H1 (cell line): ENCODE data around the gene WWC2. TPM values are rescaled to one million over a fixed set of nuclear protein-coding genes. Genes with fewer than 3 reads are reported as not detected.

Experiments
- CTCF ChIA-PET: fragments of 300-600 bp; sonication (Branson Sonifier 250); formaldehyde crosslinking; loops from one replicate; lab custom pipeline; 2021; ENCODE audit not compliant: partially characterized antibody; lab: Charles Lee
- POLR2A ChIA-PET: fragments of 300-600 bp; sonication (Branson Sonifier 250); formaldehyde crosslinking; loops from one replicate; lab custom pipeline; 2021; ENCODE audit warnings: inconsistent platforms; ENCODE audit not compliant: partially characterized antibody; lab: Charles Lee
- DNase-seq, 2 experiments: peaks; one replicate each; pipeline versions ENCODE4 v3.0.0 to v3.0.0-alpha.2; 2010 to 2022; ENCODE audit warnings: low spot score in 2 of 2, low read depth in 1 of 2, mixed read lengths in 1 of 2
- FAIRE-seq: peaks from 2 replicates; lab custom pipeline; 2011; peaks lifted over from hg19 to GRCh38; lab: Jason Lieb, UNC
- H2AFZ ChIP-seq: 2 replicates; pipeline ENCODE4 v1.8.1; 2012; ENCODE audit warnings: low read length, inconsistent platforms
- H2AK5ac ChIP-seq: 2 replicates; pipeline ENCODE4 v1.6.1; 2013; ENCODE audit warnings: low read depth, low read length
- H2BK120ac ChIP-seq: replicated peaks from 2 replicates; pipeline ENCODE3; 2013; ENCODE audit warnings: low read depth, low read length, inconsistent platforms
- H2BK12ac ChIP-seq: 2 replicates; pipeline ENCODE4 v1.6.1; 2013; ENCODE audit warnings: low read depth, low read length
- H2BK15ac ChIP-seq: 2 replicates; pipeline ENCODE4 v1.6.1; 2013; ENCODE audit warnings: low read length
- H2BK20ac ChIP-seq: 2 replicates; pipeline ENCODE4 v1.6.1; 2013; ENCODE audit warnings: low read length
- H2BK5ac ChIP-seq: 2 replicates; pipeline ENCODE4 v1.6.1; 2013; ENCODE audit warnings: low read depth, low read length
- H3K14ac ChIP-seq: 2 replicates; pipeline ENCODE4 v1.6.1; 2013; ENCODE audit warnings: inconsistent platforms; ENCODE audit not compliant: insufficient read length
- H3K18ac ChIP-seq: 2 replicates; pipeline ENCODE4 v1.6.1; 2013; ENCODE audit warnings: low read length; ENCODE audit errors: extremely low read depth
- H3K23ac ChIP-seq: 2 replicates; pipeline ENCODE4 v1.6.1; 2013; ENCODE audit warnings: inconsistent platforms; ENCODE audit not compliant: insufficient read length
- H3K23me2 ChIP-seq: 2 replicates; pipeline ENCODE4 v1.6.1; 2013; ENCODE audit warnings: low read depth, low read length
- H3K27ac ChIP-seq: 2 replicates; pipeline ENCODE4 v1.6.1; 2011; ENCODE audit warnings: low read depth, low read length, inconsistent platforms
- H3K27me3 ChIP-seq, 4 experiments: replicated peaks in 1 of 4; 1 replicate in 1 of 4; 2 replicates in 3 of 4; pipeline versions ENCODE4 v1.6.1 to v1.8.1; 2011 to 2013; ENCODE audit warnings: low read length in 3 of 4, mild to moderate bottlenecking in 3 of 4, inconsistent platforms in 2 of 4, mixed read lengths in 2 of 4, moderate library complexity in 1 of 4; ENCODE audit not compliant: control insufficient read depth in 3 of 4, insufficient read depth in 3 of 4; ENCODE audit errors: extremely low read depth in 1 of 4
- H3K36me3 ChIP-seq, 4 experiments: 2 replicates each; pipeline versions ENCODE4 v1.6.1 to v1.8.1; 2011 to 2013; ENCODE audit warnings: mild to moderate bottlenecking in 4 of 4, low read length in 3 of 4, moderate library complexity in 2 of 4, control low read depth in 1 of 4, inconsistent platforms in 1 of 4; ENCODE audit not compliant: insufficient read depth in 4 of 4, control insufficient read depth in 2 of 4
- H3K4ac ChIP-seq: replicated peaks from 2 replicates; pipeline ENCODE3; 2013; ENCODE audit warnings: low read length, low read depth, mixed read lengths, inconsistent platforms; ENCODE audit not compliant: insufficient read length
- H3K4me1 ChIP-seq, 4 experiments: replicated peaks in 1 of 4; 1 replicate in 1 of 4; 2 replicates in 3 of 4; pipeline versions ENCODE4 v1.6.1 to v1.8.1; 2011 to 2013; ENCODE audit warnings: low read length in 3 of 4, inconsistent platforms in 2 of 4, mixed read lengths in 1 of 4; ENCODE audit not compliant: insufficient read depth in 4 of 4, control insufficient read depth in 3 of 4
- H3K4me2 ChIP-seq, 2 experiments: 2 replicates each; pipeline versions ENCODE4 v1.6.1 to v1.8.1; 2011 to 2013; ENCODE audit warnings: low read depth in 2 of 2, low read length in 2 of 2, control low read depth in 1 of 2, inconsistent platforms in 1 of 2, mild to moderate bottlenecking in 1 of 2; ENCODE audit not compliant: insufficient read depth in 1 of 2
- H3K4me3 ChIP-seq, 4 experiments: fragments of 200-600, 300-600 bp in 1 of 4; sonication (generic), shearing (Covaris generic), sonication (Bioruptor Twin) in 1 of 4; 2 replicates each; pipeline versions ENCODE4 v1.5.1 to v1.8.1; 2011 to 2016; ENCODE audit warnings: low read length in 4 of 4, low read depth in 3 of 4, control low read depth in 2 of 4, inconsistent platforms in 2 of 4, mild to moderate bottlenecking in 2 of 4, mixed read lengths in 1 of 4, moderate library complexity in 1 of 4; ENCODE audit not compliant: insufficient read depth in 2 of 4; ENCODE audit errors: extremely low read depth in 1 of 4
- H3K56ac ChIP-seq: replicated peaks from 2 replicates; pipeline ENCODE3; 2013; ENCODE audit warnings: low read depth, mild to moderate bottlenecking, mixed read lengths, low read length, inconsistent platforms; ENCODE audit not compliant: insufficient read length
- H3K79me1 ChIP-seq: 2 replicates; pipeline ENCODE4 v1.6.1; 2013; ENCODE audit warnings: low read depth, low read length, control low read depth
- H3K79me2 ChIP-seq, 2 experiments: 2 replicates each; pipeline versions ENCODE4 v1.6.1 to v1.8.1; 2012 to 2013; ENCODE audit warnings: low read length in 2 of 2, mild to moderate bottlenecking in 2 of 2, inconsistent platforms in 1 of 2; ENCODE audit not compliant: insufficient read depth in 2 of 2, control insufficient read depth in 1 of 2
- H3K9ac ChIP-seq, 4 experiments: replicated peaks in 1 of 4; 1 replicate in 1 of 4; 2 replicates in 3 of 4; pipeline versions ENCODE4 v1.6.1 to v1.8.1; 2011 to 2013; ENCODE audit warnings: low read depth in 3 of 4, low read length in 3 of 4, control low read depth in 2 of 4, mild to moderate bottlenecking in 2 of 4, moderate library complexity in 2 of 4, inconsistent platforms in 1 of 4; ENCODE audit errors: extremely low read depth in 1 of 4
- H3K9me3 ChIP-seq, 2 experiments: 2 replicates each; pipeline versions ENCODE4 v1.6.1 to v1.8.1; 2012 to 2013; ENCODE audit warnings: mild to moderate bottlenecking in 2 of 2, moderate library complexity in 2 of 2, control low read depth in 1 of 2, inconsistent platforms in 1 of 2, low read depth in 1 of 2, low read length in 1 of 2, mixed read lengths in 1 of 2; ENCODE audit not compliant: insufficient read depth in 2 of 2
- H4K20me1 ChIP-seq, 2 experiments: replicated peaks in 1 of 2; 2 replicates each; pipeline versions ENCODE3 to v1.8.1; 2011 to 2013; ENCODE audit warnings: inconsistent platforms in 2 of 2, low read length in 2 of 2, mild to moderate bottlenecking in 1 of 2; ENCODE audit not compliant: insufficient read depth in 2 of 2, control insufficient read depth in 1 of 2
- H4K5ac ChIP-seq: 2 replicates; pipeline ENCODE4 v1.6.1; 2013; ENCODE audit warnings: low read length, low read depth, mixed read lengths, inconsistent platforms; ENCODE audit not compliant: insufficient read length
- H4K8ac ChIP-seq: 2 replicates; pipeline ENCODE4 v1.8.0; 2013; ENCODE audit warnings: mild to moderate bottlenecking, moderate library complexity, low read length, inconsistent platforms; ENCODE audit not compliant: insufficient read depth; ENCODE audit errors: extremely low read depth
- H4K91ac ChIP-seq: replicated peaks from 2 replicates; pipeline ENCODE3; 2013; ENCODE audit warnings: low read length, mixed read lengths, inconsistent platforms; ENCODE audit not compliant: insufficient read length
- BCL11A ChIP-seq, 2 experiments: IDR thresholded peaks; one replicate each; pipeline ENCODE4 v1.6.1; 2011; ENCODE audit warnings: low read depth in 2 of 2, low read length in 2 of 2, mild to moderate bottlenecking in 2 of 2
- CEBPB ChIP-seq: IDR thresholded peaks from 2 replicates; pipeline ENCODE4 v1.6.1; 2012; ENCODE audit warnings: low read depth, low read length
- GTF2F1 ChIP-seq: IDR thresholded peaks from 2 replicates; pipeline ENCODE4 v1.6.1; 2012; ENCODE audit warnings: low read depth, low read length, improper control_type of control experiment, borderline replicate concordance
- HDAC6 ChIP-seq: IDR thresholded peaks from one replicate; pipeline ENCODE4 v1.7.1; 2012; ENCODE audit warnings: low read depth, mild to moderate bottlenecking, inconsistent platforms, low read length, moderate library complexity
- SP1 ChIP-seq: IDR thresholded peaks from 2 replicates; pipeline ENCODE4 v1.6.1; 2011; ENCODE audit warnings: low read depth, low read length
- SRF ChIP-seq: IDR thresholded peaks from 2 replicates; pipeline ENCODE4 v1.6.1; 2011; ENCODE audit warnings: mild to moderate bottlenecking, low read depth, low read length, moderate library complexity
- WGBS, 2 experiments: shearing (Covaris generic) in 1 of 2; methylation state at CpG; one replicate each; pipeline versions ENCODE4 v1.1.6 to v1.1.7; 2013 to 2015; ENCODE audit warnings: low lambda C conversion rate in 2 of 2, mixed read lengths in 2 of 2, inconsistent platforms in 1 of 2, low coverage in 1 of 2, missing lambda C conversion rate in 1 of 2; ENCODE audit not compliant: insufficient replicate concordance in 2 of 2, insufficient coverage in 1 of 2, insufficient read length in 1 of 2; ENCODE audit errors: extremely low coverage in 1 of 2, missing lambda C conversion rate in 1 of 2; 5-methylcytosine and 5-hydroxymethylcytosine counted together
- polyA plus RNA-seq, 7 experiments: library from polyadenylated mRNA; depleted of rRNA in 3 of 7; stranded (reverse) in 5 of 7; unstranded in 2 of 7; fragments of >200 nt in 5 of 7; fragments of 200-250 nt in 2 of 7; gene quantifications; 1 replicate in 5 of 7; 2 replicates in 1 of 7; 4 replicates in 1 of 7; pipeline versions ENCODE4 v1.2.1 to v1.2.3, GENCODE V29; 2011 to 2013; ENCODE audit warnings: missing spikeins in 2 of 7, mixed read lengths in 2 of 7
- total RNA-seq: library from RNA; stranded (reverse); fragmentation: NEBNext Ultra II Directional; extraction: Animal tissue kit (Norgen Biotek cat#: 25700); gene quantifications from 2 replicates; pipeline ENCODE4 v1.2.1, GENCODE V29; 2021

The WWC2 gene
- total and polyA plus RNA-seq, 2 of the 8 experiments (the other 6 are each of a cell fraction or from before 2014, with no cell fraction given) = 17.6 to 135 TPM

DNA sequence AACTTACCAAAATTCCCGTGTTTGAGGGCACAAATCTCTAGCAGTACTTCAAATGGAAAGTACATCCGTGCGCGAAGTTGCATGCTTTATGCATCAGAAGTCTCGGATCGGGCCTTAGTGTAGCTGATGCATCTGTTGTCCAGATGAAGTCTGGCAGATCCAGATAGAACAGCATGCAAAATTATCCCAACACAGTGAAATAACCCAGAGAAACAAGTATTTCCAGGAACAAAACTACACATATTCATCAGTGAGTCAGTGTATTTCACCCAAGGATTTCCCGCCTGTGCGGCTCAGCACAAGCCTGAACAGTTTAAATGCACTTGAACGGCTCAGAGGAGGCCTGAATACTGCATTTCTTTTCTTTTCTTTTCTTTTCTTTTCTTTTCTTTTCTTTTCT, 250.6 kb downstream of the WWC2 start:
- Histone ChIP-seq H3K4me2 (no peak overlapping the region), H2BK5ac (no peak overlapping the region)
- no peak for TF ChIP-seq CEBPB
- TF ChIP-seq HDAC6 = no peak
- no peak for TF ChIP-seq SRF
- no peak for TF ChIP-seq SP1
- no peak for TF ChIP-seq GTF2F1
- no peak for TF ChIP-seq BCL11A (IDR thresholded peaks at IDR 0.05; ENCODE audit: low read depth in 2 of 2, low read length in 2 of 2)

More for the DNA sequence above, 250.6 kb downstream of the WWC2 start:
- no peak overlapping the region for H4K91ac ChIP-seq
- no peak overlapping the region for H2BK15ac ChIP-seq
- H3K9me3 ChIP-seq = no peaks in the 10 kb centered on the region
- no peak overlapping the region for H2AFZ ChIP-seq
- WGBS, 2 experiments = 91% methylated on average over 9 of the region's 9 CpGs; no CpG with 5 or more reads in 1 of the 2 experiments
- H2AK5ac ChIP-seq = no peak overlapping the region
- CTCF ChIA-PET = no interaction called here
- DNase-seq (no peak), FAIRE-seq (no peak)
- POLR2A ChIA-PET = no interaction called here
- no peak overlapping the region for H3K56ac ChIP-seq
- no peak overlapping the region for H3K9ac ChIP-seq
- H3K18ac ChIP-seq = no peak overlapping the region
- H3K27me3 ChIP-seq = no peaks in the 10 kb centered on the region
- no peaks in the 10 kb centered on the region for H3K23me2 ChIP-seq
- H3K36me3 ChIP-seq = no peaks in the 10 kb centered on the region
- no peaks in the 10 kb centered on the region for H3K79me1 ChIP-seq
- H3K14ac ChIP-seq = no peak overlapping the region
- no peak overlapping the region for H2BK20ac ChIP-seq
- no peaks in the 10 kb centered on the region for H4K20me1 ChIP-seq
- no peak overlapping the region for H3K23ac ChIP-seq
- H3K79me2 ChIP-seq = no peaks in the 10 kb centered on the region
- no peak overlapping the region for H3K4me3 ChIP-seq
- H3K27ac ChIP-seq = no peak overlapping the region
- H2BK120ac ChIP-seq = no peak overlapping the region
- H3K4me1 ChIP-seq = no peaks in the 10 kb centered on the region
- H3K4ac ChIP-seq = no peak overlapping the region
- no peak overlapping the region for H2BK12ac ChIP-seq
- no peak overlapping the region for H4K8ac ChIP-seq
- no peak overlapping the region for H4K5ac ChIP-seq
